ENCODE data around the gene ARID1B. TPM values are rescaled to one million over a fixed set of nuclear protein-coding genes. Genes with fewer than 3 reads are reported as not detected.

Gene ARID1B
- total RNA-seq, 4 donors from 2014 or later: 87.1 to 194 (median 115) TPM

DNA sequence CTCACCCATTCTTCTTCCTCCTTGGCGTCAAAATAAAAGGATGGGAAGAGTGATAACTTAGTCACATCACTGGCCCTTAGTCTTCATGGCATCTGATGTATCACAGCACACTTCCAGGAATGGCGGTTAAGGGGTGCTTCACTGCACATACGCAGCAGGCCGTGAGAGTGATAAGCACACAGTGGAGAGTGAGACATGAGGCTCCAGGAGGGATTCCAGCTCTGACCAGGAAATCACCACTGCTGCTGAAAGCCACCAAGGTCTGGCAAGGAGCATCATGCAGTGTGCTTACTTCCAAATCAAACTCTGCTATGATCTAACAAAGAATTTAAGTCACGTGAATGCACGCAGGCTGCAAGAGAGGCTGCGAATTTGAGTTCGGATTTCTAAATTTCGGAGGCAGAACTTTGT lies 62.4 kb downstream of the ARID1B start:
- Histone ChIP-seq H3K27ac (no peak overlapping the region), H3K36me3 (no peaks in the 10 kb centered on the region), H3K27me3 (no peaks in the 10 kb centered on the region), H3K4me3 (no peak overlapping the region), H3K9me3 (no peaks in the 10 kb centered on the region), H3K4me1 (peaks cover 5 to 53% (median 7%) of the 10 kb centered on the region in 4 donors)
- DNase-seq: no peak
- intact Hi-C loops (cut with DNase I; ENCODE audit: low total_unique reads) (no loop called here), in situ Hi-C loops (cut with MboI; ENCODE audit: low pct_ligation_motif_present in 1 of 4, low pct_unique_long_range_greater_than_20kb in 1 of 4, low sequenced_read_pairs in 3 of 4) (no loop called here)
- 81 to 87% methylated on average over 5 to 9 of the region's 9 CpGs for WGBS, 2 donors (ENCODE audit: low coverage in 1 of 2)
- TF ChIP-seq CTCF (IDR thresholded peaks at IDR 0.05): no peak
- no peak for TF ChIP-seq POLR2A (IDR thresholded peaks at IDR 0.05)
- TF ChIP-seq EP300 (IDR thresholded peaks at IDR 0.05; ENCODE audit: low read depth): no peak
- no peak for TF ChIP-seq POLR2AphosphoS5 (IDR thresholded peaks at IDR 0.05)

GRCh38 chr6:156840136-156840535 lies 63.0 kb downstream of the ARID1B start:
- intact Hi-C loops (cut with DNase I; ENCODE audit: low total_unique reads): no loop called here
- WGBS, 2 donors (ENCODE audit: low coverage in 1 of 2): 77% methylated on average over 3 to 8 of the region's 8 CpGs
- peaks cover 5 to 55% (median 7%) of the 10 kb centered on the region in 4 donors for H3K4me1 ChIP-seq

DNA sequence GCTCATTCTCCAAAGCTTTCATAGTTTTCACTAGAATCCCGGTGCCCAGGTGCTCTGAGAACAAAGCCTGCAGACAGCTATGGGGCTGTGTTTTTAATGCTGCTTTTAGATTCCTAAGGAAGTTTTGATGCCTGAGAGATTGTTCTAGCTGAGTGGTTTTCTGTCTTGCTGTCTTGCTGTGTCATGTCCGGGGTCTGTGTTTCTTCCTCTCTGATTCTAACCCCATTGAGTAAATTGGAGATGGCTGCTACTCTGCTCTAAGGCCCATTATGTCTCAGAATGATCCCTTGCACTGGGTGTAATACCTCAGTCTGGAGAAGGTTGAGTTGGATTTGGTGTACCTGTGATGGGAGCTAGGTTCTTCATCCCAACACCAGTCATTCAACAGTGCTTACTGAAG lies 63.4 kb downstream of the ARID1B start:
- H3K9me3 ChIP-seq: no peaks in the 10 kb centered on the region
- H3K4me3 ChIP-seq: no peak overlapping the region
- 73% methylated on average over 2 of the region's 2 CpGs; no CpG with 5 or more reads in 1 of the 2 donors for WGBS, 2 donors (ENCODE audit: low coverage in 1 of 2)
- H3K4me1 ChIP-seq: peaks cover 5 to 60% (median 7%) of the 10 kb centered on the region in 4 donors
- DNase-seq: no peak
- no peak overlapping the region for H3K27ac ChIP-seq
- no peaks in the 10 kb centered on the region for H3K36me3 ChIP-seq
- TF ChIP-seq POLR2AphosphoS5 (IDR thresholded peaks at IDR 0.05) (no peak), POLR2A (IDR thresholded peaks at IDR 0.05) (no peak), EP300 (IDR thresholded peaks at IDR 0.05; ENCODE audit: low read depth) (no peak), CTCF (IDR thresholded peaks at IDR 0.05) (no peak)
- intact Hi-C loops (cut with DNase I; ENCODE audit: low total_unique reads): no loop called here
- in situ Hi-C loops (cut with MboI; ENCODE audit: low pct_ligation_motif_present in 1 of 4, low pct_unique_long_range_greater_than_20kb in 1 of 4, low sequenced_read_pairs in 3 of 4): no loop called here
- H3K27me3 ChIP-seq: no peaks in the 10 kb centered on the region

More at GRCh38 chr6:156840136-156840535, 63.0 kb downstream of the ARID1B start:
- Histone ChIP-seq H3K36me3 (no peaks in the 10 kb centered on the region), H3K9me3 (no peaks in the 10 kb centered on the region), H3K27me3 (no peaks in the 10 kb centered on the region), H3K4me3 (no peak overlapping the region), H3K27ac (no peak overlapping the region)
- in situ Hi-C loops (cut with MboI; ENCODE audit: low pct_ligation_motif_present in 1 of 4, low pct_unique_long_range_greater_than_20kb in 1 of 4, low sequenced_read_pairs in 3 of 4): no loop called here
- TF ChIP-seq POLR2A (IDR thresholded peaks at IDR 0.05) (no peak), EP300 (IDR thresholded peaks at IDR 0.05; ENCODE audit: low read depth) (no peak), CTCF (IDR thresholded peaks at IDR 0.05) (no peak), POLR2AphosphoS5 (IDR thresholded peaks at IDR 0.05) (no peak)
- no peak for DNase-seq

GRCh38 chr6:156841508-156841907 lies 64.3 kb downstream of the ARID1B start:
- no peak for DNase-seq

More at GRCh38 chr6:156841508-156841907, 64.3 kb downstream of the ARID1B start:
- Histone ChIP-seq H3K4me3 (no peak overlapping the region), H3K4me1 (peaks cover 5 to 68% (median 9%) of the 10 kb centered on the region in 4 donors), H3K27me3 (no peaks in the 10 kb centered on the region), H3K36me3 (no peaks in the 10 kb centered on the region), H3K9me3 (no peaks in the 10 kb centered on the region), H3K27ac (no peak overlapping the region)
- intact Hi-C loops (cut with DNase I; ENCODE audit: low total_unique reads): no loop called here
- WGBS, 2 donors (ENCODE audit: low coverage in 1 of 2): 93 to 98% methylated on average over 3 of the region's 3 CpGs
- TF ChIP-seq EP300 (IDR thresholded peaks at IDR 0.05; ENCODE audit: low read depth) (no peak), POLR2AphosphoS5 (IDR thresholded peaks at IDR 0.05) (no peak), POLR2A (IDR thresholded peaks at IDR 0.05) (no peak), CTCF (IDR thresholded peaks at IDR 0.05) (no peak)
- in situ Hi-C loops (cut with MboI; ENCODE audit: low pct_ligation_motif_present in 1 of 4, low pct_unique_long_range_greater_than_20kb in 1 of 4, low sequenced_read_pairs in 3 of 4): no loop called here

Data from transverse colon (tissue), 4 donors.